CD14-positive monocyte (primary cell): ENCODE results near the gene PFKP. TPM values are rescaled to one million over a fixed set of nuclear protein-coding genes. Genes with fewer than 3 reads are reported as not detected.

Experiments used
- DNase-seq, 3 donors: peaks; one replicate each; pipeline ENCODE4 v3.0.0-alpha.2; 2011 to 2022
- H2AFZ ChIP-seq: 2 replicates; pipeline ENCODE4 v1.6.0; 2012; ENCODE audit warnings: mild to moderate bottlenecking, low read depth, low read length, inconsistent platforms; ENCODE audit not compliant: insufficient read depth, poor library complexity, severe bottlenecking
- H3K27ac ChIP-seq, 2 donors: 1 replicate in 1 of 2; 2 replicates in 1 of 2; pipeline ENCODE4 v1.5.1; 2012 to 2013; ENCODE audit warnings: low read length in 2 of 2, control low read depth in 1 of 2, inconsistent platforms in 1 of 2, low read depth in 1 of 2, mild to moderate bottlenecking in 1 of 2
- H3K27me3 ChIP-seq, 2 donors: one replicate each; pipeline versions ENCODE4 v1.6.0 to v1.6.1; 2011 to 2013; ENCODE audit warnings: low read length in 2 of 2; ENCODE audit not compliant: control insufficient read depth in 2 of 2, insufficient read depth in 2 of 2
- H3K36me3 ChIP-seq, 2 donors: replicated peaks in 1 of 2; 1 replicate in 1 of 2; 2 replicates in 1 of 2; pipeline versions ENCODE4 v1.5.1 to v1.6.1; 2012 to 2013; ENCODE audit warnings: low read length in 2 of 2, control low read depth in 1 of 2, inconsistent platforms in 1 of 2, mild to moderate bottlenecking in 1 of 2; ENCODE audit not compliant: insufficient read depth in 2 of 2, control insufficient read depth in 1 of 2
- H3K4me1 ChIP-seq, 2 donors: 1 replicate in 1 of 2; 2 replicates in 1 of 2; pipeline versions ENCODE4 v1.5.1 to v1.6.1; 2012 to 2013; ENCODE audit warnings: low read length in 2 of 2, control low read depth in 1 of 2, inconsistent platforms in 1 of 2, mild to moderate bottlenecking in 1 of 2, moderate library complexity in 1 of 2; ENCODE audit not compliant: insufficient read depth in 2 of 2, control insufficient read depth in 1 of 2
- H3K4me2 ChIP-seq: replicated peaks from 2 replicates; pipeline ENCODE3; 2012; ENCODE audit warnings: low read length, moderate library complexity, mild to moderate bottlenecking; ENCODE audit not compliant: poor library complexity, severe bottlenecking; ENCODE audit errors: extremely low read depth
- H3K4me3 ChIP-seq, 3 experiments: fragments of 200-600 bp in 1 of 3; sonication (generic) in 1 of 3; replicated peaks in 1 of 3; 1 replicate in 2 of 3; 2 replicates in 1 of 3; pipeline ENCODE4 v1.5.1; 2011 to 2013; ENCODE audit warnings: low read length in 3 of 3, mild to moderate bottlenecking in 3 of 3, control low read depth in 2 of 3, low read depth in 2 of 3, inconsistent platforms in 1 of 3, moderate library complexity in 1 of 3
- H3K79me2 ChIP-seq: 2 replicates; pipeline ENCODE4 v1.6.0; 2012; ENCODE audit warnings: mild to moderate bottlenecking, control low read depth, inconsistent platforms, low read length, moderate library complexity; ENCODE audit not compliant: insufficient read depth
- H3K9ac ChIP-seq: 2 replicates; pipeline ENCODE4 v1.6.0; 2017; ENCODE audit warnings: low read length, mild to moderate bottlenecking; ENCODE audit not compliant: insufficient read depth, poor library complexity, severe bottlenecking
- H3K9me3 ChIP-seq, 2 donors: replicated peaks in 1 of 2; 1 replicate in 1 of 2; 2 replicates in 1 of 2; pipeline versions ENCODE4 v1.5.1 to v1.6.1; 2012 to 2013; ENCODE audit warnings: low read length in 2 of 2, control low read depth in 1 of 2; ENCODE audit not compliant: control insufficient read depth in 1 of 2, insufficient read depth in 1 of 2
- H4K20me1 ChIP-seq: 2 replicates; pipeline ENCODE4 v1.6.0; 2012; ENCODE audit warnings: mild to moderate bottlenecking, low read length, control low read depth, moderate library complexity; ENCODE audit not compliant: insufficient read depth
- H3K27ac Mint-ChIP-seq, 7 donors: one replicate each; pipeline ENCODE4 v1.8.0; 2020; ENCODE audit warnings: mild to moderate bottlenecking in 7 of 7, mixed read lengths in 7 of 7, moderate library complexity in 6 of 7, inconsistent platforms in 2 of 7
- H3K27me3 Mint-ChIP-seq, 3 donors: one replicate each; pipeline ENCODE4 v1.8.0; 2021 to 2022; ENCODE audit warnings: low read depth in 3 of 3, mild to moderate bottlenecking in 3 of 3, mixed read lengths in 3 of 3, moderate library complexity in 3 of 3, inconsistent platforms in 1 of 3
- H3K36me3 Mint-ChIP-seq, 2 donors: one replicate each; pipeline ENCODE4 v1.8.0; 2020; ENCODE audit warnings: mixed read lengths in 2 of 2, inconsistent platforms in 1 of 2, mild to moderate bottlenecking in 1 of 2
- H3K4me1 Mint-ChIP-seq: one replicate; pipeline ENCODE4 v1.8.0; 2020; ENCODE audit warnings: mild to moderate bottlenecking, mixed read lengths
- H3K4me3 Mint-ChIP-seq, 2 donors: one replicate each; pipeline ENCODE4 v1.8.0; 2020; ENCODE audit warnings: mild to moderate bottlenecking in 2 of 2, mixed read lengths in 2 of 2, moderate library complexity in 1 of 2
- H3K9me3 Mint-ChIP-seq, 7 donors: one replicate each; pipeline ENCODE4 v1.8.0; 2020 to 2022; ENCODE audit warnings: mixed read lengths in 7 of 7, mild to moderate bottlenecking in 6 of 7, moderate library complexity in 6 of 7, inconsistent platforms in 2 of 7
- WGBS: methylation state at CpG from one replicate; pipeline ENCODE4 v1.1.5; 2013; ENCODE audit warnings: missing lambda C conversion rate; ENCODE audit not compliant: insufficient coverage; 5-methylcytosine and 5-hydroxymethylcytosine counted together
- intact Hi-C, 2 donors: fragments of 100-400 bp; cut with micrococcal nuclease; formaldehyde crosslinking; loops; one replicate each; pipeline versions ENCODE4 v1.15.0 to v1.15.1; 2023
- polyA plus RNA-seq, 3 donors: library from polyadenylated mRNA; depleted of rRNA in 1 of 3; unstranded in 2 of 3; stranded (reverse) in 1 of 3; fragments of 300-500 nt in 2 of 3; fragments of >200 nt in 1 of 3; fragmentation: Illumina TruSeq in 2 of 3; gene quantifications; 1 replicate in 2 of 3; 2 replicates in 1 of 3; pipeline ENCODE4 v1.2.3, GENCODE V29; 2012 to 2021
- TF ChIP-seq, protein P1 (sequence below): fragments of 200-600 bp; IDR thresholded peaks from one replicate; pipeline ENCODE4 v1.8.0; 2022; ENCODE audit warnings: antibody characterized with exemption, mild to moderate bottlenecking

Gene PFKP
- polyA plus RNA-seq, 3 donors = 6.5 to 14.2 (median 8.1) TPM

DNA sequence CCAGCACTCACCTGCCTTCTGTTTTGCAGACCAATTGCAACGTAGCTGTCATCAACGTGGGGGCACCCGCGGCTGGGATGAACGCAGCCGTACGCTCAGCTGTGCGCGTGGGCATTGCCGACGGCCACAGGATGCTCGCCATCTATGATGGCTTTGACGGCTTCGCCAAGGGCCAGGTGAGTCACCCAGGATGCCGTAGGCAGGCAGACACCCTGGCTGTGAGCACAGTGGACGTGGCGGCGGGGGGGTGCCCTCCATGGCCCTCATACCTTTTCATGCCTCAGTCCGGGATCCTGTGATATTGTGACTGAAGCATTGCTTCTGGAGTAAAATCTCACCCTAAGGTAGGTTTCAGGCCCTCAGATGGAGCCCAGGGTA, 46.0 kb downstream of the PFKP start:
- intact Hi-C loops = no loop called here
- H3K9ac ChIP-seq = no peak overlapping the region
- H3K4me2 ChIP-seq = no peak overlapping the region
- no peaks in the 10 kb centered on the region for H3K27me3 ChIP-seq
- H3K4me1 ChIP-seq = no peaks in the 10 kb centered on the region
- peaks cover 41 to 91% of the 10 kb centered on the region in 2 donors for H3K36me3 ChIP-seq
- H3K27me3 Mint-ChIP-seq = peaks cover 0 to 3% (median 0%) of the 10 kb centered on the region in 3 donors
- H3K9me3 ChIP-seq = no peaks in the 10 kb centered on the region
- no peaks in the 10 kb centered on the region for H4K20me1 ChIP-seq
- DNase-seq = no peak
- H3K36me3 Mint-ChIP-seq = peaks cover 72 to 82% of the 10 kb centered on the region in 2 donors
- H3K79me2 ChIP-seq = no peaks in the 10 kb centered on the region
- 91% methylated on average over 14 of the region's 19 CpGs for WGBS
- peak overlapping the region in 1 of 7 donors; percentile 12 for H3K27ac Mint-ChIP-seq
- no peak overlapping the region for H3K4me3 ChIP-seq
- no peak overlapping the region for H3K4me3 Mint-ChIP-seq
- no peak overlapping the region for H2AFZ ChIP-seq
- H3K27ac ChIP-seq = no peak overlapping the region
- peaks cover 0 to 2% (median 0%) of the 10 kb centered on the region in 7 donors for H3K9me3 Mint-ChIP-seq
- TF ChIP-seq, protein P1, sequence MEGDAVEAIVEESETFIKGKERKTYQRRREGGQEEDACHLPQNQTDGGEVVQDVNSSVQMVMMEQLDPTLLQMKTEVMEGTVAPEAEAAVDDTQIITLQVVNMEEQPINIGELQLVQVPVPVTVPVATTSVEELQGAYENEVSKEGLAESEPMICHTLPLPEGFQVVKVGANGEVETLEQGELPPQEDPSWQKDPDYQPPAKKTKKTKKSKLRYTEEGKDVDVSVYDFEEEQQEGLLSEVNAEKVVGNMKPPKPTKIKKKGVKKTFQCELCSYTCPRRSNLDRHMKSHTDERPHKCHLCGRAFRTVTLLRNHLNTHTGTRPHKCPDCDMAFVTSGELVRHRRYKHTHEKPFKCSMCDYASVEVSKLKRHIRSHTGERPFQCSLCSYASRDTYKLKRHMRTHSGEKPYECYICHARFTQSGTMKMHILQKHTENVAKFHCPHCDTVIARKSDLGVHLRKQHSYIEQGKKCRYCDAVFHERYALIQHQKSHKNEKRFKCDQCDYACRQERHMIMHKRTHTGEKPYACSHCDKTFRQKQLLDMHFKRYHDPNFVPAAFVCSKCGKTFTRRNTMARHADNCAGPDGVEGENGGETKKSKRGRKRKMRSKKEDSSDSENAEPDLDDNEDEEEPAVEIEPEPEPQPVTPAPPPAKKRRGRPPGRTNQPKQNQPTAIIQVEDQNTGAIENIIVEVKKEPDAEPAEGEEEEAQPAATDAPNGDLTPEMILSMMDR = no peak
- H3K4me1 Mint-ChIP-seq = no peaks in the 10 kb centered on the region

DNA sequence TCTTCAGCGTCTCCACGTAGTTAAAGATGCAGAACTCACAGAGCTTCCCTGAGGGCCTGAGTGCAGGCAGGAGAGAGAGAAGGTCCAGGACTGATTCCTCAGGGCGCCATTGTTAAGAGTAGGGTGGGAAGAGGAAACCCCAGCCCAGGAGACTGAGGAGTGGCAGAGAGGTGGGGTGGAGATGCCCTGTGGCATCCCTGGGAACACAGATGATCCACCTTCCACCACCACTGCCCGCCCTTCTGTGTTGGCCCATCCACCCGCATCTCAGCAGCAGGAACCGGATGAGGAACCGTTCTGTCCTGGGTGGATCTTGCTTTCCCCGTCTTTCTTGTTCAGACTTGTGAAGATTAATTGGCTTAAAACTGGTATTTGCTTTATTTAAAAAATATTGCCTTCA, 48.3 kb downstream of the PFKP start:
- intact Hi-C loops = no loop called here
- WGBS = 100% methylated on average over 2 of the region's 8 CpGs
- Histone ChIP-seq H3K9ac (no peak overlapping the region), H3K4me1 (no peaks in the 10 kb centered on the region), H3K4me2 (no peak overlapping the region), H2AFZ (no peak overlapping the region), H3K27ac (no peak overlapping the region), H3K9me3 (no peaks in the 10 kb centered on the region), H3K27me3 (no peaks in the 10 kb centered on the region), H3K4me3 (no peak overlapping the region), H3K79me2 (no peaks in the 10 kb centered on the region), H3K36me3 (peaks cover 35 to 85% of the 10 kb centered on the region in 2 donors), H4K20me1 (no peaks in the 10 kb centered on the region)
- Mint-ChIP-seq H3K27me3 (peaks cover 0 to 3% (median 0%) of the 10 kb centered on the region in 3 donors), H3K36me3 (peaks cover 65 to 81% of the 10 kb centered on the region in 2 donors), H3K4me1 (no peaks in the 10 kb centered on the region), H3K9me3 (peaks cover 0 to 2% (median 0%) of the 10 kb centered on the region in 7 donors), H3K4me3 (no peak overlapping the region), H3K27ac (peak overlapping the region in 1 of 7 donors; percentile 54)
- TF ChIP-seq, protein P1 = no peak
- no peak for DNase-seq
